Tibial nerve (tissue), 4 donors: ENCODE data around the gene IP6K3. TPM values are rescaled to one million over a fixed set of nuclear protein-coding genes. Genes with fewer than 3 reads are reported as not detected.
A peak's percentile ranks its signal among the peaks of the same experiment; 100 is the strongest.

Experiments used
- DNase-seq, 2 donors: peaks; one replicate each; pipeline ENCODE4 v3.0.0-alpha.2; 2019; ENCODE audit warnings: low spot score in 2 of 2
- H3K27ac ChIP-seq, 4 donors: fragments of 200-600 bp; sonication (generic) in 3 of 4; one replicate each; pipeline ENCODE4 v1.5.1; 2017 to 2019; ENCODE audit warnings: mild to moderate bottlenecking in 1 of 4
- H3K27me3 ChIP-seq, 2 donors: fragments of 200-600 bp; sonication (generic) in 1 of 2; one replicate each; pipeline versions ENCODE4 v1.5.1 to v1.6.0; 2017 to 2019
- H3K36me3 ChIP-seq, 3 donors: fragments of 200-600 bp; sonication (generic); one replicate each; pipeline ENCODE4 v1.5.1; 2018 to 2019
- H3K4me1 ChIP-seq, 4 donors: fragments of 200-600 bp; sonication (generic) in 3 of 4; one replicate each; pipeline ENCODE4 v1.5.1; 2017 to 2019
- H3K4me3 ChIP-seq, 4 donors: fragments of 200-600 bp; sonication (generic) in 3 of 4; one replicate each; pipeline ENCODE4 v1.5.1; 2017 to 2019; ENCODE audit warnings: mild to moderate bottlenecking in 1 of 4, moderate library complexity in 1 of 4
- H3K9me3 ChIP-seq, 4 donors: fragments of 200-600 bp; sonication (generic) in 3 of 4; one replicate each; pipeline ENCODE4 v1.5.1; 2017 to 2019
- EP300 ChIP-seq, 2 donors: sonication (generic); formaldehyde crosslinking; IDR thresholded peaks; one replicate each; pipeline ENCODE4 v1.6.1; 2017; ENCODE audit warnings: antibody characterized with exemption in 2 of 2, mild to moderate bottlenecking in 1 of 2
- POLR2A ChIP-seq, 2 donors: fragments of 450-650 bp; IDR thresholded peaks; one replicate each; pipeline ENCODE4 v1.6.1; 2017; ENCODE audit warnings: antibody characterized with exemption in 2 of 2, mild to moderate bottlenecking in 2 of 2, moderate library complexity in 2 of 2
- WGBS, 2 donors: methylation state at CpG; one replicate each; pipeline ENCODE4 v1.1.5; 2018; 5-methylcytosine and 5-hydroxymethylcytosine counted together
- total RNA-seq, 4 donors: library from RNA; depleted of rRNA; stranded (reverse); fragments of >200 nt; gene quantifications; one replicate each; pipeline ENCODE4 v1.1.0, GENCODE V29; 2016
- TF ChIP-seq, protein P1 (sequence below), 5 experiments: fragments of 200-600 bp in 3 of 5; fragments of 450-650 bp in 2 of 5; sonication (generic) in 3 of 5; IDR thresholded peaks; one replicate each; pipeline ENCODE4 v1.5.1; 2016 to 2019; ENCODE audit warnings: antibody characterized with exemption in 5 of 5, mild to moderate bottlenecking in 3 of 5, moderate library complexity in 2 of 5

The IP6K3 gene
- total RNA-seq, 4 donors from 2014 or later: 0.39 to 3.0 (median 1.7) TPM

DNA sequence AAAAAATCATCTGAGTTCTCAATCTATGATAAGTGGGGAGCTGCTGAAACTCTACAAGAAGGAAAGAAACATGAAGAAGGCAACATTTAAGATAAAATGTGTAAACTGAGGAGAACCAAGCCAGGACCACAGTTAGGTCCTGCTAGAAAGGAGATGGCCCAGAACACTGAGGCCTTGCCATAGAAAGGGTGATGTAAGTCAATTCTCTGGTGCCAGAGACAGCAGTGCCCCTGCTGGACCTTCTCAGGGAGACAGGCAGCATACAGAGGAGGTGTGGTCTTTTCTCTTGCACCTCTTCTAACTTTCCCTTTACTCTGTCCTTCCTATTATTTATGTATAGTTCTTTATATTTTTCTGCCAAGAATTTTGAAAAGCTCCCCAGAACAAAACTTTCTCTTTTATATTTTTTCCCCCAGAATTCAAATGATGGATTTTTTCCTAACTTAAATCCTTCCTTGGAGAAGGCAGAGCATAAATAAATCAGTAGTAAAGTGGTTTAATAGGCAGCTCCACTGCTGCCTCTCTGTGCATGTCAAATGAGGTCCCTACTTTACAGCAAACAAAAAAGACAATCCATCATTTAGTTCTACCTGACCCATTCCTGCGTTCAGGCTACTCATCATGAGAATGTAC, 44.2 kb downstream of the IP6K3 start:
- 46 to 72% methylated on average over 1 of the region's 1 CpG for WGBS, 2 donors

DNA sequence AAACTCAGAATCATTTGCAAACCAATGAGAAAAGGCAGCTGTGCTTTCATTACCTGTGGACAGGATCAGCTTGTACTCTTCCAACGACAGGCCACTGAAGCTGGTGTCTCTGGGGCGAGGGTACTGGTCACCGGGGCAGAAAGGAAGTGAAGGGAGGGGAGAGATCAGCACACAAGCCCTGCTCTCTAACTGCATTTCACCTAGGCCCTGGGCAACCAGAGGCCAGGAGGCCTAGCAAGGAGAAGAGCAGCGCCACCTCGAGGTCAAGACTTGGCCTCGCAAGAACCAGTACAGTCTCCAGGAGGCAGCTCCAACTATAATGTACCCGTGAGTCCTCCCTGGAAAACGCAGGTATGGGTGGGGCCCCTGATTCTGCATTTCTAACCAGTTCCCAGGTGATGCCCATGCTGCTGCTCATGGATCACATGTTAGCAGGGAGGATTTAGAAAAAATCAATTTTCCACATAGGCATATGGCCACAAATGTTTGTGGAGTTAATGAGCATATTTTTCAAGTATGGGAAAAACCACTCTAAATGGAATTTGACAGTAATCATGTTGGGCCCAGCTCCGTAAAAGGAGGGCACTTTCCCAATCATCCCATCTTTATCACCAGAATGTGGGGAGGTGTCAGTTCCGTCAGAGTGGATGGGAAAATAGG, 46.2 kb downstream of the IP6K3 start:
- H3K36me3 ChIP-seq: peaks cover 0 to 34% (median 6%) of the 10 kb centered on the region in 3 donors
- no peaks in the 10 kb centered on the region for H3K27me3 ChIP-seq
- no peaks in the 10 kb centered on the region for H3K9me3 ChIP-seq
- TF ChIP-seq EP300 (IDR thresholded peaks at IDR 0.05) (no peak), POLR2A (IDR thresholded peaks at IDR 0.05) (no peak)
- TF ChIP-seq, protein P1, sequence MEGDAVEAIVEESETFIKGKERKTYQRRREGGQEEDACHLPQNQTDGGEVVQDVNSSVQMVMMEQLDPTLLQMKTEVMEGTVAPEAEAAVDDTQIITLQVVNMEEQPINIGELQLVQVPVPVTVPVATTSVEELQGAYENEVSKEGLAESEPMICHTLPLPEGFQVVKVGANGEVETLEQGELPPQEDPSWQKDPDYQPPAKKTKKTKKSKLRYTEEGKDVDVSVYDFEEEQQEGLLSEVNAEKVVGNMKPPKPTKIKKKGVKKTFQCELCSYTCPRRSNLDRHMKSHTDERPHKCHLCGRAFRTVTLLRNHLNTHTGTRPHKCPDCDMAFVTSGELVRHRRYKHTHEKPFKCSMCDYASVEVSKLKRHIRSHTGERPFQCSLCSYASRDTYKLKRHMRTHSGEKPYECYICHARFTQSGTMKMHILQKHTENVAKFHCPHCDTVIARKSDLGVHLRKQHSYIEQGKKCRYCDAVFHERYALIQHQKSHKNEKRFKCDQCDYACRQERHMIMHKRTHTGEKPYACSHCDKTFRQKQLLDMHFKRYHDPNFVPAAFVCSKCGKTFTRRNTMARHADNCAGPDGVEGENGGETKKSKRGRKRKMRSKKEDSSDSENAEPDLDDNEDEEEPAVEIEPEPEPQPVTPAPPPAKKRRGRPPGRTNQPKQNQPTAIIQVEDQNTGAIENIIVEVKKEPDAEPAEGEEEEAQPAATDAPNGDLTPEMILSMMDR (IDR thresholded peaks at IDR 0.05): peak; percentile 64 to 81 (median 67)
- 43 to 56% methylated on average over 10 of the region's 10 CpGs for WGBS, 2 donors
- peak in 1 of 2 donors; percentile 48 for DNase-seq
- H3K27ac ChIP-seq: peak overlapping the region in 3 of 4 donors; percentile 19 to 68 (median 37)
- H3K4me1 ChIP-seq: peaks cover 0 to 69% (median 32%) of the 10 kb centered on the region in 4 donors
- no peak overlapping the region for H3K4me3 ChIP-seq

More for the DNA sequence above, 44.2 kb downstream of the IP6K3 start:
- Histone ChIP-seq H3K27me3 (no peaks in the 10 kb centered on the region), H3K4me1 (peaks cover 0 to 50% (median 12%) of the 10 kb centered on the region in 4 donors), H3K36me3 (peaks cover 0 to 28% (median 0%) of the 10 kb centered on the region in 3 donors), H3K27ac (peak overlapping the region in 2 of 4 donors; percentile 68 to 74), H3K4me3 (no peak overlapping the region), H3K9me3 (no peaks in the 10 kb centered on the region)
- TF ChIP-seq EP300 (IDR thresholded peaks at IDR 0.05): no peak
- TF ChIP-seq, protein P1 (IDR thresholded peaks at IDR 0.05): peak; percentile 43 to 54 (median 52)
- TF ChIP-seq POLR2A (IDR thresholded peaks at IDR 0.05): no peak
- DNase-seq: no peak

DNA sequence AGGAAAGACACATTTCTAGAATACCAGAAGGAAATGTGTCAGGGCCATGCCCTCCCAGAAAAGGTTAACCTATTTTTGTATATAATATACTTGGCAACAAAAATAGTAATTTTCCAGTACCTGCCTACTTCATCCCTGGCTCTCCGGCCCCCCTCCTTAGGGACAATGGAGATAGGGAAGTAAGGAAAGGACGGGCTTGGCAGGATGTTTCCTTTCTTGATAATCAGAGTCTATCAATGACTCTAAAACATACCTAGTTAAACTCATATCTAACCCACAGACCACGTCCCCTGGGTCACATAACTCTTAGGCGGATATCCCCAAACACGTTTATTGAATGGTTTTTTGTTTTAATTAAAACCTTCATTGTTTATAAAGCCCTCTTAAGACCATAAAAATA, 47.0 kb downstream of the IP6K3 start:
- no peaks in the 10 kb centered on the region for H3K9me3 ChIP-seq
- no peak for TF ChIP-seq EP300 (IDR thresholded peaks at IDR 0.05)
- H3K36me3 ChIP-seq: peaks cover 0 to 42% (median 6%) of the 10 kb centered on the region in 3 donors
- peaks cover 0 to 77% (median 40%) of the 10 kb centered on the region in 4 donors for H3K4me1 ChIP-seq
- H3K27me3 ChIP-seq: no peaks in the 10 kb centered on the region
- H3K4me3 ChIP-seq: no peak overlapping the region
- WGBS, 2 donors: 45 to 49% methylated on average over 5 of the region's 5 CpGs
- peak overlapping the region in 2 of 4 donors; percentile 37 to 68 for H3K27ac ChIP-seq
- no peak for DNase-seq

DNA sequence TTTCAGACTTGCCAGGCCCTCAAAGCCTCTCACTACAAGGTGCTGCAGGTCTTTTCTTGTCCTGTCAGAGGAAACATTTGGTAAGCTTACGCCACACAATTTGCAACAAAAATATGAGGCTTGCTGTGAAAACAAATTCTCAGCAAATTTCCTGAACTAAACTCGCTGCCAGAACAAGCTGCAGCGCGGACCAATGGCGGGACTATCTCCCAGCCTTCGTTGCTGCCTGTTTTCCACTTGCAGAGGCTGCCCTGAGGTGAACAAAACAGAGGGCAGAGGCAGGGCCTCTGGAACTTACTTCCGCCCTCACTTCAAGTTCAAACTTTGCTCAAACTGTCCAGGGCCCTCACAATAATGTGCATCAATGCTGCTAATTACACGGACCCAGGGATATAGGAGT, 47.6 kb downstream of the IP6K3 start:
- 44 to 69% methylated on average over 8 of the region's 8 CpGs for WGBS, 2 donors

DNA sequence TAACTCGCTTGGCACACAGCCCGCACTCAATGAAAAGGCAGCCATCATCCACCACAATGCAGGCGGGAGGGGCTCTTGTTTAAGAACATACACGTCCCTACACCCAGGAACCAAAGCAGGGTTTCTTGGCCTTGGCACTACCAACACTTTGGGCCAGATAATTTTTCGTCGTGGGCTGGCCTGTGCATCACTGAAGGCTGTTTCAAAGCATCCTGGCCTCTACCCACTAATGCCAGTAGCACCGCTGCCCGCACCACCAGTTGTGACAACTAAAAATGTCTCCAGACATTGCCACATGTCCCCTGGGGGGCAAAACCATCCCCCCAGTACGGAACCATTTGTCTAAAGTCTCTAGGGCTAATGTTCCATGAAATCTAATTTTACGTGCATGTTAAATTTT, 48.2 kb downstream of the IP6K3 start:
- Histone ChIP-seq H3K27ac (peak overlapping the region in 1 of 4 donors; percentile 68), H3K9me3 (no peaks in the 10 kb centered on the region), H3K4me1 (peaks cover 0 to 90% (median 48%) of the 10 kb centered on the region in 4 donors), H3K4me3 (no peak overlapping the region), H3K36me3 (peaks cover 0 to 48% (median 9%) of the 10 kb centered on the region in 3 donors), H3K27me3 (no peaks in the 10 kb centered on the region)
- TF ChIP-seq POLR2A (IDR thresholded peaks at IDR 0.05): no peak
- TF ChIP-seq, protein P1 (IDR thresholded peaks at IDR 0.05): no peak
- TF ChIP-seq EP300 (IDR thresholded peaks at IDR 0.05): no peak
- 79 to 80% methylated on average over 10 of the region's 10 CpGs for WGBS, 2 donors
- DNase-seq: no peak

More for the DNA sequence above, 47.6 kb downstream of the IP6K3 start:
- Histone ChIP-seq H3K9me3 (no peaks in the 10 kb centered on the region), H3K4me1 (peaks cover 0 to 83% (median 45%) of the 10 kb centered on the region in 4 donors), H3K4me3 (no peak overlapping the region), H3K27me3 (no peaks in the 10 kb centered on the region), H3K36me3 (peaks cover 0 to 42% (median 6%) of the 10 kb centered on the region in 3 donors), H3K27ac (peak overlapping the region in 2 of 4 donors; percentile 37 to 68)
- TF ChIP-seq EP300 (IDR thresholded peaks at IDR 0.05) (no peak), POLR2A (IDR thresholded peaks at IDR 0.05) (no peak)
- TF ChIP-seq, protein P1 (IDR thresholded peaks at IDR 0.05): no peak
- no peak for DNase-seq
